ENCODE results near the gene LETM1. TPM values are rescaled to one million over a fixed set of nuclear protein-coding genes. Genes with fewer than 3 reads are reported as not detected.

LETM1 gene
- total and polyA plus RNA-seq, 2 experiments from 2014 or later: 23.3 to 68.9 TPM

DNA sequence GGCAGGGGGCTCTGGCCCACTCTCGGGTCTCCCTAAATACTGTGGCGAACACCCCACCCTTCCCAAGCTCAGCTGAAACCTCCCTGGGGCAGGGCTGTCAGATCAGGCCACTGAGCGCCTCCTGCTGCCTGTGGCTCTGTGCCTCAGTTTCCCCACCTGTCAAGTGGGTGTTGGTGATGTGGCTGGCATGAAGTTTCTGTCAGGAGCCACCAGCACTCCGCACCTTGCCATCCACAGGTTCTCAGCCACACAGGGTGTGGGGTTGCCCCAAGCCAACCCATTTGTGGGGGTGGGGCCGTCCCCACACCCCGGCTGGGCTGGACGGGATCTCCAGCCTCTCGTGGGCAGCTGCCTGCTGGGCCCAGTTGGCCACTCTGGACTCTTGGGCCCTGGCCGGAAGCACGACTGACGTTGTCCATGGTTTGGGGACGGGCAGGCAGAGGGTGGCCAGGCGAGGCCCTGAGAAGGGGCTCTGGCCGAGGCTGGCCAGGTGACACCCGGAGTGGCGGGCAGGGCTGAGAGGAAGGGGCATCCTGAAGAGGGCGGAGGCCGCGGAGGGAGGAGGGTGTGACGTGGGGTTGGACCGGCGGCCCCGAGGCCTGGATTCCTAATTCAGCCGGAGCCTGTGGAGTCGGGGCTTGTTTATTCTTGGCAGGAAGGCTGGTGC is 68.4 kb downstream of the LETM1 start:
- Histone ChIP-seq H3K36me3 (ENCODE audit: insufficient read depth) (no peaks in the 10 kb centered on the region), H2AFZ (no peak overlapping the region), H3K27me3 (ENCODE audit: insufficient read depth) (peaks cover 27% of the 10 kb centered on the region), H3F3A (replicated peaks; ENCODE audit: low read depth) (no peaks in the 10 kb centered on the region), H3K27ac (ENCODE audit: low read depth) (no peak overlapping the region), H3K9me2 (ENCODE audit: insufficient read depth) (no peaks in the 10 kb centered on the region), H3K4me1 (ENCODE audit: insufficient read depth) (0 out of 2 replicates have a peak, but pooled peaks cover 4% of the 10 kb centered on the region), H3K4me3 (no peak overlapping the region), H4K20me1 (replicated peaks; ENCODE audit: insufficient read depth) (no peaks in the 10 kb centered on the region), H3K4me2 (no peak overlapping the region), H3K79me2 (replicated peaks; ENCODE audit: insufficient read depth) (no peaks in the 10 kb centered on the region)
- TF ChIP-seq EZH2 (IDR thresholded peaks at IDR 0.05; ENCODE audit: low read depth, unreplicated experiment) (no peak), CREB1 (CRISPR knock-in tag; IDR thresholded peaks at IDR 0.05; ENCODE audit: low read depth) (no peak), EZH2phosphoT487 (IDR thresholded peaks at IDR 0.05; ENCODE audit: unreplicated experiment) (no peak), JUNB (IDR thresholded peaks at IDR 0.05; ENCODE audit: unreplicated experiment) (no peak), NANOG (IDR thresholded peaks at IDR 0.05; ENCODE audit: borderline replicate concordance) (no peak), POLR2AphosphoS5 (IDR thresholded peaks at IDR 0.05; ENCODE audit: low read depth) (no peak), ZNF114 (CRISPR knock-in tag; IDR thresholded peaks at IDR 0.05) (no peak), STAT1 (IDR thresholded peaks at IDR 0.05; ENCODE audit: unreplicated experiment) (no peak), ZNF331 (CRISPR knock-in tag; IDR thresholded peaks at IDR 0.05; ENCODE audit: low read depth) (no peak)
- TF ChIP-seq, protein P1, sequence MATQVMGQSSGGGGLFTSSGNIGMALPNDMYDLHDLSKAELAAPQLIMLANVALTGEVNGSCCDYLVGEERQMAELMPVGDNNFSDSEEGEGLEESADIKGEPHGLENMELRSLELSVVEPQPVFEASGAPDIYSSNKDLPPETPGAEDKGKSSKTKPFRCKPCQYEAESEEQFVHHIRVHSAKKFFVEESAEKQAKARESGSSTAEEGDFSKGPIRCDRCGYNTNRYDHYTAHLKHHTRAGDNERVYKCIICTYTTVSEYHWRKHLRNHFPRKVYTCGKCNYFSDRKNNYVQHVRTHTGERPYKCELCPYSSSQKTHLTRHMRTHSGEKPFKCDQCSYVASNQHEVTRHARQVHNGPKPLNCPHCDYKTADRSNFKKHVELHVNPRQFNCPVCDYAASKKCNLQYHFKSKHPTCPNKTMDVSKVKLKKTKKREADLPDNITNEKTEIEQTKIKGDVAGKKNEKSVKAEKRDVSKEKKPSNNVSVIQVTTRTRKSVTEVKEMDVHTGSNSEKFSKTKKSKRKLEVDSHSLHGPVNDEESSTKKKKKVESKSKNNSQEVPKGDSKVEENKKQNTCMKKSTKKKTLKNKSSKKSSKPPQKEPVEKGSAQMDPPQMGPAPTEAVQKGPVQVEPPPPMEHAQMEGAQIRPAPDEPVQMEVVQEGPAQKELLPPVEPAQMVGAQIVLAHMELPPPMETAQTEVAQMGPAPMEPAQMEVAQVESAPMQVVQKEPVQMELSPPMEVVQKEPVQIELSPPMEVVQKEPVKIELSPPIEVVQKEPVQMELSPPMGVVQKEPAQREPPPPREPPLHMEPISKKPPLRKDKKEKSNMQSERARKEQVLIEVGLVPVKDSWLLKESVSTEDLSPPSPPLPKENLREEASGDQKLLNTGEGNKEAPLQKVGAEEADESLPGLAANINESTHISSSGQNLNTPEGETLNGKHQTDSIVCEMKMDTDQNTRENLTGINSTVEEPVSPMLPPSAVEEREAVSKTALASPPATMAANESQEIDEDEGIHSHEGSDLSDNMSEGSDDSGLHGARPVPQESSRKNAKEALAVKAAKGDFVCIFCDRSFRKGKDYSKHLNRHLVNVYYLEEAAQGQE (IDR thresholded peaks at IDR 0.05; ENCODE audit: unreplicated experiment): no peak
- TF ChIP-seq, protein P2, sequence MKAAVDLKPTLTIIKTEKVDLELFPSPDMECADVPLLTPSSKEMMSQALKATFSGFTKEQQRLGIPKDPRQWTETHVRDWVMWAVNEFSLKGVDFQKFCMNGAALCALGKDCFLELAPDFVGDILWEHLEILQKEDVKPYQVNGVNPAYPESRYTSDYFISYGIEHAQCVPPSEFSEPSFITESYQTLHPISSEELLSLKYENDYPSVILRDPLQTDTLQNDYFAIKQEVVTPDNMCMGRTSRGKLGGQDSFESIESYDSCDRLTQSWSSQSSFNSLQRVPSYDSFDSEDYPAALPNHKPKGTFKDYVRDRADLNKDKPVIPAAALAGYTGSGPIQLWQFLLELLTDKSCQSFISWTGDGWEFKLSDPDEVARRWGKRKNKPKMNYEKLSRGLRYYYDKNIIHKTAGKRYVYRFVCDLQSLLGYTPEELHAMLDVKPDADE (IDR thresholded peaks at IDR 0.05): no peak
- TF ChIP-seq, protein P3, sequence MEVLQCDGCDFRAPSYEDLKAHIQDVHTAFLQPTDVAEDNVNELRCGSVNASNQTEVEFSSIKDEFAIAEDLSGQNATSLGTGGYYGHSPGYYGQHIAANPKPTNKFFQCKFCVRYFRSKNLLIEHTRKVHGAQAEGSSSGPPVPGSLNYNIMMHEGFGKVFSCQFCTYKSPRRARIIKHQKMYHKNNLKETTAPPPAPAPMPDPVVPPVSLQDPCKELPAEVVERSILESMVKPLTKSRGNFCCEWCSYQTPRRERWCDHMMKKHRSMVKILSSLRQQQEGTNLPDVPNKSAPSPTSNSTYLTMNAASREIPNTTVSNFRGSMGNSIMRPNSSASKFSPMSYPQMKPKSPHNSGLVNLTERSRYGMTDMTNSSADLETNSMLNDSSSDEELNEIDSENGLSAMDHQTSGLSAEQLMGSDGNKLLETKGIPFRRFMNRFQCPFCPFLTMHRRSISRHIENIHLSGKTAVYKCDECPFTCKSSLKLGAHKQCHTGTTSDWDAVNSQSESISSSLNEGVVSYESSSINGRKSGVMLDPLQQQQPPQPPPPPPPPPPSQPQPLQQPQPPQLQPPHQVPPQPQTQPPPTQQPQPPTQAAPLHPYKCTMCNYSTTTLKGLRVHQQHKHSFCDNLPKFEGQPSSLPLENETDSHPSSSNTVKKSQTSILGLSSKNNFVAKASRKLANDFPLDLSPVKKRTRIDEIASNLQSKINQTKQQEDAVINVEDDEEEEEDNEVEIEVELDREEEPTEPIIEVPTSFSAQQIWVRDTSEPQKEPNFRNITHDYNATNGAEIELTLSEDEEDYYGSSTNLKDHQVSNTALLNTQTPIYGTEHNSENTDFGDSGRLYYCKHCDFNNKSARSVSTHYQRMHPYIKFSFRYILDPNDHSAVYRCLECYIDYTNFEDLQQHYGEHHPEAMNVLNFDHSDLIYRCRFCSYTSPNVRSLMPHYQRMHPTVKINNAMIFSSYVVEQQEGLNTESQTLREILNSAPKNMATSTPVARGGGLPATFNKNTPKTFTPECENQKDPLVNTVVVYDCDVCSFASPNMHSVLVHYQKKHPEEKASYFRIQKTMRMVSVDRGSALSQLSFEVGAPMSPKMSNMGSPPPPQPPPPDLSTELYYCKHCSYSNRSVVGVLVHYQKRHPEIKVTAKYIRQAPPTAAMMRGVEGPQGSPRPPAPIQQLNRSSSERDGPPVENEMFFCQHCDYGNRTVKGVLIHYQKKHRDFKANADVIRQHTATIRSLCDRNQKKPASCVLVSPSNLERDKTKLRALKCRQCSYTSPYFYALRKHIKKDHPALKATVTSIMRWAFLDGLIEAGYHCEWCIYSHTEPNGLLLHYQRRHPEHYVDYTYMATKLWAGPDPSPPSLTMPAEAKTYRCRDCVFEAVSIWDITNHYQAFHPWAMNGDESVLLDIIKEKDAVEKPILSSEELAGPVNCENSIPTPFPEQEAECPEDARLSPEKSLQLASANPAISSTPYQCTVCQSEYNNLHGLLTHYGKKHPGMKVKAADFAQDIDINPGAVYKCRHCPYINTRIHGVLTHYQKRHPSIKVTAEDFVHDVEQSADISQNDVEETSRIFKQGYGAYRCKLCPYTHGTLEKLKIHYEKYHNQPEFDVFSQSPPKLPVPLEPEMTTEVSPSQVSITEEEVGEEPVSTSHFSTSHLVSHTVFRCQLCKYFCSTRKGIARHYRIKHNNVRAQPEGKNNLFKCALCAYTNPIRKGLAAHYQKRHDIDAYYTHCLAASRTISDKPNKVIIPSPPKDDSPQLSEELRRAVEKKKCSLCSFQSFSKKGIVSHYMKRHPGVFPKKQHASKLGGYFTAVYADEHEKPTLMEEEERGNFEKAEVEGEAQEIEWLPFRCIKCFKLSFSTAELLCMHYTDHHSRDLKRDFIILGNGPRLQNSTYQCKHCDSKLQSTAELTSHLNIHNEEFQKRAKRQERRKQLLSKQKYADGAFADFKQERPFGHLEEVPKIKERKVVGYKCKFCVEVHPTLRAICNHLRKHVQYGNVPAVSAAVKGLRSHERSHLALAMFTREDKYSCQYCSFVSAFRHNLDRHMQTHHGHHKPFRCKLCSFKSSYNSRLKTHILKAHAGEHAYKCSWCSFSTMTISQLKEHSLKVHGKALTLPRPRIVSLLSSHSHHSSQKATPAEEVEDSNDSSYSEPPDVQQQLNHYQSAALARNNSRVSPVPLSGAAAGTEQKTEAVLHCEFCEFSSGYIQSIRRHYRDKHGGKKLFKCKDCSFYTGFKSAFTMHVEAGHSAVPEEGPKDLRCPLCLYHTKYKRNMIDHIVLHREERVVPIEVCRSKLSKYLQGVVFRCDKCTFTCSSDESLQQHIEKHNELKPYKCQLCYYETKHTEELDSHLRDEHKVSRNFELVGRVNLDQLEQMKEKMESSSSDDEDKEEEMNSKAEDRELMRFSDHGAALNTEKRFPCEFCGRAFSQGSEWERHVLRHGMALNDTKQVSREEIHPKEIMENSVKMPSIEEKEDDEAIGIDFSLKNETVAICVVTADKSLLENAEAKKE (CRISPR knock-in tag; IDR thresholded peaks at IDR 0.05): no peak
- TF ChIP-seq, protein P4, sequence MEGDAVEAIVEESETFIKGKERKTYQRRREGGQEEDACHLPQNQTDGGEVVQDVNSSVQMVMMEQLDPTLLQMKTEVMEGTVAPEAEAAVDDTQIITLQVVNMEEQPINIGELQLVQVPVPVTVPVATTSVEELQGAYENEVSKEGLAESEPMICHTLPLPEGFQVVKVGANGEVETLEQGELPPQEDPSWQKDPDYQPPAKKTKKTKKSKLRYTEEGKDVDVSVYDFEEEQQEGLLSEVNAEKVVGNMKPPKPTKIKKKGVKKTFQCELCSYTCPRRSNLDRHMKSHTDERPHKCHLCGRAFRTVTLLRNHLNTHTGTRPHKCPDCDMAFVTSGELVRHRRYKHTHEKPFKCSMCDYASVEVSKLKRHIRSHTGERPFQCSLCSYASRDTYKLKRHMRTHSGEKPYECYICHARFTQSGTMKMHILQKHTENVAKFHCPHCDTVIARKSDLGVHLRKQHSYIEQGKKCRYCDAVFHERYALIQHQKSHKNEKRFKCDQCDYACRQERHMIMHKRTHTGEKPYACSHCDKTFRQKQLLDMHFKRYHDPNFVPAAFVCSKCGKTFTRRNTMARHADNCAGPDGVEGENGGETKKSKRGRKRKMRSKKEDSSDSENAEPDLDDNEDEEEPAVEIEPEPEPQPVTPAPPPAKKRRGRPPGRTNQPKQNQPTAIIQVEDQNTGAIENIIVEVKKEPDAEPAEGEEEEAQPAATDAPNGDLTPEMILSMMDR (conservative IDR thresholded peaks at IDR 0.05; ENCODE audit: low read depth in 2 of 2): no peak
- DNase-seq (ENCODE audit: low spot score): no peak
- Mint-ChIP-seq H3K27me3 (ENCODE audit: insufficient read depth, low read depth, poor library complexity) (peaks cover 20% of the 10 kb centered on the region), H3K36me3 (ENCODE audit: low read depth) (no peaks in the 10 kb centered on the region), H3K4me1 (peaks cover 2% of the 10 kb centered on the region; the same call in 2 of the 3 replicates), H3K27ac (no peak overlapping the region), H3K9me3 (no peaks in the 10 kb centered on the region), H3K4me3 (no peak overlapping the region)
- no peak for ATAC-seq

Measured in GM23338 (cell line).